Glutamatergic neuron (in vitro differentiated cells): ENCODE measurements around the gene MSX1. TPM values are rescaled to one million over a fixed set of nuclear protein-coding genes. Genes with fewer than 3 reads are reported as not detected.

Source experiments
- DNase-seq: peaks from one replicate; pipeline ENCODE4 v3.0.0; 2022
- H3K27ac Mint-ChIP-seq: one replicate; pipeline ENCODE4 v1.8.0; 2020; ENCODE audit warnings: mild to moderate bottlenecking, mixed read lengths, inconsistent platforms; ENCODE audit not compliant: unreplicated experiment
- H3K27me3 Mint-ChIP-seq: one replicate; pipeline ENCODE4 v1.8.0; 2020; ENCODE audit warnings: mild to moderate bottlenecking, moderate library complexity, mixed read lengths, inconsistent platforms; ENCODE audit not compliant: unreplicated experiment
- H3K36me3 Mint-ChIP-seq: one replicate; pipeline ENCODE4 v1.8.0; 2020; ENCODE audit warnings: mild to moderate bottlenecking, mixed read lengths, inconsistent platforms; ENCODE audit not compliant: unreplicated experiment
- H3K4me1 Mint-ChIP-seq: one replicate; pipeline ENCODE4 v1.8.0; 2020; ENCODE audit warnings: mild to moderate bottlenecking, low read depth, mixed read lengths, inconsistent platforms; ENCODE audit not compliant: unreplicated experiment
- H3K4me3 Mint-ChIP-seq: one replicate; pipeline ENCODE4 v1.8.0; 2020; ENCODE audit warnings: mild to moderate bottlenecking, mixed read lengths, inconsistent platforms; ENCODE audit not compliant: unreplicated experiment
- H3K9me3 Mint-ChIP-seq: one replicate; pipeline ENCODE4 v1.8.0; 2020; ENCODE audit warnings: mild to moderate bottlenecking, moderate library complexity, mixed read lengths, inconsistent platforms; ENCODE audit not compliant: unreplicated experiment
- CTCF ChIP-seq: fragments of 200-600 bp; sonication (generic); IDR thresholded peaks from one replicate; pipeline ENCODE4 v1.5.0; 2021; ENCODE audit not compliant: partially characterized antibody, unreplicated experiment
- total RNA-seq: library from RNA; stranded (reverse); fragmentation: NEBNext Ultra II Directional; extraction: Animal tissue kit (Norgen Biotek cat#: 25700); gene quantifications from one replicate; pipeline ENCODE4 v1.2.1, GENCODE V29; 2021; ENCODE audit not compliant: unreplicated experiment

The MSX1 gene
- total RNA-seq, 1 donor from 2014 or later = 0.22 TPM

GRCh38 chr4:4888695-4889094 is 29.2 kb downstream of the MSX1 start:
- DNase-seq = no peak
- H3K36me3 Mint-ChIP-seq = no peaks in the 10 kb centered on the region
- no peaks in the 10 kb centered on the region for H3K4me1 Mint-ChIP-seq
- no peak overlapping the region for H3K4me3 Mint-ChIP-seq
- TF ChIP-seq CTCF = no peak
- H3K27me3 Mint-ChIP-seq = no peaks in the 10 kb centered on the region
- no peak overlapping the region for H3K27ac Mint-ChIP-seq
- no peaks in the 10 kb centered on the region for H3K9me3 Mint-ChIP-seq

- no peak overlapping the region for H3K27ac Mint-ChIP-seq
- no peak for TF ChIP-seq CTCF
- no peaks in the 10 kb centered on the region for H3K27me3 Mint-ChIP-seq
- H3K9me3 Mint-ChIP-seq = no peaks in the 10 kb centered on the region
- no peak for DNase-seq
- no peak overlapping the region for H3K4me3 Mint-ChIP-seq
- no peaks in the 10 kb centered on the region for H3K4me1 Mint-ChIP-seq
- no peaks in the 10 kb centered on the region for H3K36me3 Mint-ChIP-seq
These were observed 30.3 kb downstream of the MSX1 start for GRCh38 chr4:4889781-4890180.

- Mint-ChIP-seq H3K27ac (no peak overlapping the region), H3K4me1 (no peaks in the 10 kb centered on the region), H3K36me3 (no peaks in the 10 kb centered on the region), H3K27me3 (no peaks in the 10 kb centered on the region), H3K4me3 (no peak overlapping the region), H3K9me3 (no peaks in the 10 kb centered on the region)
- TF ChIP-seq CTCF = no peak
- no peak for DNase-seq
These were observed 31.2 kb downstream of the MSX1 start for GRCh38 chr4:4890574-4891255.

GRCh38 chr4:4893721-4894120 is 34.3 kb downstream of the MSX1 start:
- H3K36me3 Mint-ChIP-seq = no peaks in the 10 kb centered on the region
- no peaks in the 10 kb centered on the region for H3K9me3 Mint-ChIP-seq
- no peaks in the 10 kb centered on the region for H3K4me1 Mint-ChIP-seq
- no peak for DNase-seq
- H3K27ac Mint-ChIP-seq = no peak overlapping the region
- TF ChIP-seq CTCF = no peak
- H3K4me3 Mint-ChIP-seq = no peak overlapping the region
- no peaks in the 10 kb centered on the region for H3K27me3 Mint-ChIP-seq

GRCh38 chr4:4899202-4899925 is 39.9 kb downstream of the MSX1 start:
- H3K27me3 Mint-ChIP-seq = peaks cover 2% of the 10 kb centered on the region
- no peaks in the 10 kb centered on the region for H3K4me1 Mint-ChIP-seq
- no peak for DNase-seq
- H3K36me3 Mint-ChIP-seq = peaks cover 4% of the 10 kb centered on the region
- H3K4me3 Mint-ChIP-seq = no peak overlapping the region
- H3K9me3 Mint-ChIP-seq = no peaks in the 10 kb centered on the region
- H3K27ac Mint-ChIP-seq = no peak overlapping the region
- no peak for TF ChIP-seq CTCF
